Neural crest cell (in vitro differentiated cells): ENCODE measurements around the gene APLP2. TPM values are rescaled to one million over a fixed set of nuclear protein-coding genes. Genes with fewer than 3 reads are reported as not detected.

Experiments used
- DNase-seq: peaks from one replicate; pipeline ENCODE4 v3.0.0; 2021; ENCODE audit warnings: low read depth, mixed read lengths, low spot score
- H3K27ac Mint-ChIP-seq: one replicate; pipeline ENCODE4 v1.8.0; 2021; ENCODE audit warnings: mild to moderate bottlenecking, mixed read lengths; ENCODE audit not compliant: unreplicated experiment
- H3K27me3 Mint-ChIP-seq: 2 replicates; pipeline ENCODE4 v1.8.0; 2021; ENCODE audit warnings: low read depth, mild to moderate bottlenecking, mixed read lengths
- H3K36me3 Mint-ChIP-seq: 2 replicates; pipeline ENCODE4 v1.8.0; 2021; ENCODE audit warnings: low read depth, mild to moderate bottlenecking, mixed read lengths
- H3K4me1 Mint-ChIP-seq: 2 replicates; pipeline ENCODE4 v1.8.0; 2021; ENCODE audit warnings: mixed read lengths
- H3K4me3 Mint-ChIP-seq: one replicate; pipeline ENCODE4 v1.8.0; 2021; ENCODE audit warnings: mild to moderate bottlenecking, mixed read lengths
- H3K9me3 Mint-ChIP-seq: 2 replicates; pipeline ENCODE4 v1.8.0; 2021; ENCODE audit warnings: mixed read lengths
- total RNA-seq: library from RNA; stranded (reverse); gene quantifications from 2 replicates; pipeline ENCODE4 v1.2.1, GENCODE V29; 2021
- TF ChIP-seq, protein P1 (sequence below): fragments of 200-600 bp; sonication (generic); conservative IDR thresholded peaks from 2 replicates; pipeline ENCODE4 v1.5.0; 2021; ENCODE audit warnings: antibody characterized with exemption, mild to moderate bottlenecking

APLP2 gene
- total RNA-seq, 1 donor from 2014 or later: 234 TPM

DNA sequence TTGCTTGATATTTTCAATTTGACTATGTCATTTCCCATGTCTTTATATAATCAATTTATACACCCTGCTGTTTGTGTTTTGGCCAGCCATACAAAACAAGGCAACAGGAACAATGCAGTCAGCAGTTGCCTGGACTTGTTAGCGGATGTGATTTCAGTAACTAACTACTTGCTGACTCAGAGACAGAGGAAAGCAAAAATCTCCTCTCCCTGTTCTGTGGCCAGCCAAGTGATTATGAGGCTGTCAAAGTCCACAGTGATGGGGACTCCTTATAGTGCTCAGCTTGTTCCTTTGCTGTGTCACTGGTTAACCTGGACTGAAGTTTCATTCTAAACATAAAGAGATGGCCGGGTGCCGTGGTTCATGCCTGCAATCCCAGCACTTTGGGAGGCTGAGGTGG lies 32.6 kb upstream of the APLP2 start:
- DNase-seq: no peak
- H3K27ac Mint-ChIP-seq: no peak overlapping the region
- TF ChIP-seq, protein P1, sequence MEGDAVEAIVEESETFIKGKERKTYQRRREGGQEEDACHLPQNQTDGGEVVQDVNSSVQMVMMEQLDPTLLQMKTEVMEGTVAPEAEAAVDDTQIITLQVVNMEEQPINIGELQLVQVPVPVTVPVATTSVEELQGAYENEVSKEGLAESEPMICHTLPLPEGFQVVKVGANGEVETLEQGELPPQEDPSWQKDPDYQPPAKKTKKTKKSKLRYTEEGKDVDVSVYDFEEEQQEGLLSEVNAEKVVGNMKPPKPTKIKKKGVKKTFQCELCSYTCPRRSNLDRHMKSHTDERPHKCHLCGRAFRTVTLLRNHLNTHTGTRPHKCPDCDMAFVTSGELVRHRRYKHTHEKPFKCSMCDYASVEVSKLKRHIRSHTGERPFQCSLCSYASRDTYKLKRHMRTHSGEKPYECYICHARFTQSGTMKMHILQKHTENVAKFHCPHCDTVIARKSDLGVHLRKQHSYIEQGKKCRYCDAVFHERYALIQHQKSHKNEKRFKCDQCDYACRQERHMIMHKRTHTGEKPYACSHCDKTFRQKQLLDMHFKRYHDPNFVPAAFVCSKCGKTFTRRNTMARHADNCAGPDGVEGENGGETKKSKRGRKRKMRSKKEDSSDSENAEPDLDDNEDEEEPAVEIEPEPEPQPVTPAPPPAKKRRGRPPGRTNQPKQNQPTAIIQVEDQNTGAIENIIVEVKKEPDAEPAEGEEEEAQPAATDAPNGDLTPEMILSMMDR: no peak
- peaks cover 14% of the 10 kb centered on the region for H3K4me1 Mint-ChIP-seq
- H3K27me3 Mint-ChIP-seq: no peaks in the 10 kb centered on the region
- H3K4me3 Mint-ChIP-seq: no peak overlapping the region
- H3K36me3 Mint-ChIP-seq: no peaks in the 10 kb centered on the region
- no peaks in the 10 kb centered on the region for H3K9me3 Mint-ChIP-seq

GRCh38 chr11:130037881-130038585 lies 31.7 kb upstream of the APLP2 start:
- H3K9me3 Mint-ChIP-seq: no peaks in the 10 kb centered on the region

GRCh38 chr11:130040281-130040940 lies 29.3 kb upstream of the APLP2 start:
- no peak for DNase-seq
- peaks cover 3% of the 10 kb centered on the region for H3K9me3 Mint-ChIP-seq
- no peak overlapping the region for H3K27ac Mint-ChIP-seq
- TF ChIP-seq, protein P1: no peak
- no peaks in the 10 kb centered on the region for H3K36me3 Mint-ChIP-seq
- H3K4me3 Mint-ChIP-seq: no peak overlapping the region
- H3K4me1 Mint-ChIP-seq: peaks cover 14% of the 10 kb centered on the region
- H3K27me3 Mint-ChIP-seq: no peaks in the 10 kb centered on the region

More at GRCh38 chr11:130037881-130038585, 31.7 kb upstream of the APLP2 start:
- H3K27ac Mint-ChIP-seq: no peak overlapping the region
- H3K4me1 Mint-ChIP-seq: peaks cover 14% of the 10 kb centered on the region
- H3K4me3 Mint-ChIP-seq: no peak overlapping the region
- H3K36me3 Mint-ChIP-seq: no peaks in the 10 kb centered on the region
- DNase-seq: no peak
- no peaks in the 10 kb centered on the region for H3K27me3 Mint-ChIP-seq
- TF ChIP-seq, protein P1: no peak

- no peak overlapping the region for H3K27ac Mint-ChIP-seq
- no peaks in the 10 kb centered on the region for H3K27me3 Mint-ChIP-seq
- H3K36me3 Mint-ChIP-seq: no peaks in the 10 kb centered on the region
- H3K9me3 Mint-ChIP-seq: peaks cover 3% of the 10 kb centered on the region
- TF ChIP-seq, protein P1: no peak
- no peak for DNase-seq
- peaks cover 10% of the 10 kb centered on the region for H3K4me1 Mint-ChIP-seq
- H3K4me3 Mint-ChIP-seq: no peak overlapping the region
Observed at GRCh38 chr11:130042093-130042591, 27.6 kb upstream of the APLP2 start.

DNA sequence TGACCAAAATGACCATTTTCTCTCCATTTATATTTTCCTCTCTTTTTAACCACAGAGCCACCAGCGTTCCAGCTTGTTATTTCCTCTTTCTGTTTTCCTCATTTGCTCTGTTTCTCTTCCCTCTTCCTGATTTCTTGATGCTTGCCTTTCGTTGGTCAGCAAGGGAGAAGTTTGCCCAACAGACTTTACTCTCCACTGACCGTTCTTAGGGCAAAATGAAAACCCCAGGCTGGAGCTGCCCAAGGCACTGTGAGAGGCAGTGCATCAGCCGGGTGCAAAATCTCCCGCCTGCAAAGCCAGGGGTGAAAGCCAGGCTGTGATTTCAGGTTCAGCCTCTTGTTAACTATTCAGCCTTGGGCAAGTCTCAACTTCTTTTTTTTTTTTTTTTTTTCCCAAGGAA lies 26.1 kb upstream of the APLP2 start:
- TF ChIP-seq, protein P1: no peak
- Mint-ChIP-seq H3K27me3 (no peaks in the 10 kb centered on the region), H3K9me3 (peaks cover 3% of the 10 kb centered on the region), H3K4me1 (no peaks in the 10 kb centered on the region), H3K27ac (no peak overlapping the region), H3K36me3 (no peaks in the 10 kb centered on the region), H3K4me3 (no peak overlapping the region)
- DNase-seq: no peak
